Measurements from ENCODE around the gene RARG.

The RARG gene

GRCh38 chr12:53241623-53242412 lies 9.8 kb upstream of the RARG start:
- DNase-seq (ENCODE audit: extremely low read depth, low read depth) = no peak
- TF ChIP-seq CTCF (IDR thresholded peaks at IDR 0.05; ENCODE audit: low read depth, low read length) = no peak

- no peak for TF ChIP-seq CTCF (IDR thresholded peaks at IDR 0.05; ENCODE audit: low read depth, low read length)
- no peak for DNase-seq (ENCODE audit: extremely low read depth, low read depth)
These were observed 7.7 kb upstream of the RARG start for GRCh38 chr12:53239643-53240258.

- DNase-seq (ENCODE audit: extremely low read depth, low read depth) = no peak
- no peak for TF ChIP-seq CTCF (IDR thresholded peaks at IDR 0.05; ENCODE audit: low read depth, low read length)
These were observed 4.6 kb upstream of the RARG start for GRCh38 chr12:53236443-53237111.

- DNase-seq (ENCODE audit: extremely low read depth, low read depth) = no peak
- TF ChIP-seq CTCF (IDR thresholded peaks at IDR 0.05; ENCODE audit: low read depth, low read length) = no peak
These were observed 3.9 kb upstream of the RARG start for GRCh38 chr12:53235742-53236442.

- TF ChIP-seq CTCF (IDR thresholded peaks at IDR 0.05; ENCODE audit: low read depth, low read length) = no peak
- DNase-seq (ENCODE audit: extremely low read depth, low read depth) = no peak
These were observed 3.2 kb upstream of the RARG start for GRCh38 chr12:53235164-53235563.

- TF ChIP-seq CTCF (IDR thresholded peaks at IDR 0.05; ENCODE audit: low read depth, low read length) = no peak
- no peak for DNase-seq (ENCODE audit: extremely low read depth, low read depth)
These were observed 2.4 kb upstream of the RARG start for GRCh38 chr12:53234271-53234914.
